ENCODE data around the gene TGFBR3L.

DNA sequence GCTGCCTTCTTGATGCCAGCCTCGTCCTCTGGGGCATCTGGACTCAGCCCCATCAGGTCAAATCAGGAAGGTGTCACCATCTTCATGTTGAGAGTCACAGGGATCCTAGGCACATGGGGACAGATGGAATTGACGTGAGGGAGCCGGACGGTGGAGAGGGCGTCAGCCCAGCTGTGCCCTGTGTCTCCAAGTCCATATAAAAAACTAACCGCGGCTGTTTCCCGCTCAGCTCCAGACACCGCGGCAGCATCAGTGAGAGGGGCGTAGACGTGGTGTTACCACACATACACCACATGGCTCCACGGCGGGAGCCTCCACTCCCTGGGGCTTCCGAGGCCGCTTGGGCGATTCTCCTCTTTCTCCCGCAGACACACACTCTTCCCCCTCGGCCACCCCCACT is 34.8 kb upstream of the TGFBR3L start:
- TF ChIP-seq, protein P1, sequence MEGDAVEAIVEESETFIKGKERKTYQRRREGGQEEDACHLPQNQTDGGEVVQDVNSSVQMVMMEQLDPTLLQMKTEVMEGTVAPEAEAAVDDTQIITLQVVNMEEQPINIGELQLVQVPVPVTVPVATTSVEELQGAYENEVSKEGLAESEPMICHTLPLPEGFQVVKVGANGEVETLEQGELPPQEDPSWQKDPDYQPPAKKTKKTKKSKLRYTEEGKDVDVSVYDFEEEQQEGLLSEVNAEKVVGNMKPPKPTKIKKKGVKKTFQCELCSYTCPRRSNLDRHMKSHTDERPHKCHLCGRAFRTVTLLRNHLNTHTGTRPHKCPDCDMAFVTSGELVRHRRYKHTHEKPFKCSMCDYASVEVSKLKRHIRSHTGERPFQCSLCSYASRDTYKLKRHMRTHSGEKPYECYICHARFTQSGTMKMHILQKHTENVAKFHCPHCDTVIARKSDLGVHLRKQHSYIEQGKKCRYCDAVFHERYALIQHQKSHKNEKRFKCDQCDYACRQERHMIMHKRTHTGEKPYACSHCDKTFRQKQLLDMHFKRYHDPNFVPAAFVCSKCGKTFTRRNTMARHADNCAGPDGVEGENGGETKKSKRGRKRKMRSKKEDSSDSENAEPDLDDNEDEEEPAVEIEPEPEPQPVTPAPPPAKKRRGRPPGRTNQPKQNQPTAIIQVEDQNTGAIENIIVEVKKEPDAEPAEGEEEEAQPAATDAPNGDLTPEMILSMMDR (conservative IDR thresholded peaks at IDR 0.05; ENCODE audit: low read depth, low read length) = no peak
- TF ChIP-seq BHLHE40 (IDR thresholded peaks at IDR 0.05; ENCODE audit: low read depth, low read length) (no peak), MAFK (IDR thresholded peaks at IDR 0.05; ENCODE audit: low read depth, low read length) (no peak), CHD1 (IDR thresholded peaks at IDR 0.05; ENCODE audit: low read depth, low read length) (no peak), POLR2A (IDR thresholded peaks at IDR 0.05; ENCODE audit: low read depth, low read length) (no peak), SMC3 (IDR thresholded peaks at IDR 0.05; ENCODE audit: low read depth, low read length) (no peak), MAZ (IDR thresholded peaks at IDR 0.05; ENCODE audit: borderline replicate concordance, low read depth, low read length) (no peak), CEBPB (IDR thresholded peaks at IDR 0.05; ENCODE audit: low read depth, low read length) (no peak)
- TF ChIP-seq, protein P2, sequence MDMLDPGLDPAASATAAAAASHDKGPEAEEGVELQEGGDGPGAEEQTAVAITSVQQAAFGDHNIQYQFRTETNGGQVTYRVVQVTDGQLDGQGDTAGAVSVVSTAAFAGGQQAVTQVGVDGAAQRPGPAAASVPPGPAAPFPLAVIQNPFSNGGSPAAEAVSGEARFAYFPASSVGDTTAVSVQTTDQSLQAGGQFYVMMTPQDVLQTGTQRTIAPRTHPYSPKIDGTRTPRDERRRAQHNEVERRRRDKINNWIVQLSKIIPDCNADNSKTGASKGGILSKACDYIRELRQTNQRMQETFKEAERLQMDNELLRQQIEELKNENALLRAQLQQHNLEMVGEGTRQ (IDR thresholded peaks at IDR 0.05; ENCODE audit: low read depth, low read length) = no peak

Measured in IMR-90 (cell line).